ENCODE measurements around the gene CPLX3.

CPLX3 gene

DNA sequence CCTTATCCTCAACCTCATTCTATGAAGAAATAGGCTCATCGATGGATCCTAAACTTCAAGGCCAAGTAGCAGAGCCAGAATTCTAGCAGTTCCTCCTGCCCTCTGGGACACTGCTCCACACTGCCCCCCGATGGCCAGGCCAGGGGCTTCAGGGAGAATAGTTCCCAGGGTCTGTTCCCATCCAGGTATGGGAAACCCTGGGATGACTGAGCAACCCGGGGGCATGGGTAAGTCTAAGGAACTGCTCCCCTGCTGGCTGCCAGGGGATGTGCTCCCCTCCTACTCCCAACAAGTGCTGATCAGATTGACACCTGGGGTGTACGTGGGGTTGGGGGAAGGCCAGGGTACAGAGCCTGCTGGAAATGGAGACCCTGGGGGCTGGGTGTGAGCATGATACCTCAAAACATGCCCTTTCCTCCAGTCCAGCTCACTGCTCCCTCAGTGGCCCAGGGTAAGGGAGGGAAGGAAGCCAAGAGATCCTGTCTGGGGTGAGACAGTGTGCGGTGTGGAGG is 8.9 kb downstream of the CPLX3 start:
- ChIA-PET POLR2A (no interaction called here), CTCF (interaction anchor here (0.7 to 3.7 kb wide), 16 partner anchors 8 to 204 kb away, joined by 3 to 21 read pairs (median 4); partner anchors contain the start of gene CPLX3)
- TF ChIP-seq, protein P1, sequence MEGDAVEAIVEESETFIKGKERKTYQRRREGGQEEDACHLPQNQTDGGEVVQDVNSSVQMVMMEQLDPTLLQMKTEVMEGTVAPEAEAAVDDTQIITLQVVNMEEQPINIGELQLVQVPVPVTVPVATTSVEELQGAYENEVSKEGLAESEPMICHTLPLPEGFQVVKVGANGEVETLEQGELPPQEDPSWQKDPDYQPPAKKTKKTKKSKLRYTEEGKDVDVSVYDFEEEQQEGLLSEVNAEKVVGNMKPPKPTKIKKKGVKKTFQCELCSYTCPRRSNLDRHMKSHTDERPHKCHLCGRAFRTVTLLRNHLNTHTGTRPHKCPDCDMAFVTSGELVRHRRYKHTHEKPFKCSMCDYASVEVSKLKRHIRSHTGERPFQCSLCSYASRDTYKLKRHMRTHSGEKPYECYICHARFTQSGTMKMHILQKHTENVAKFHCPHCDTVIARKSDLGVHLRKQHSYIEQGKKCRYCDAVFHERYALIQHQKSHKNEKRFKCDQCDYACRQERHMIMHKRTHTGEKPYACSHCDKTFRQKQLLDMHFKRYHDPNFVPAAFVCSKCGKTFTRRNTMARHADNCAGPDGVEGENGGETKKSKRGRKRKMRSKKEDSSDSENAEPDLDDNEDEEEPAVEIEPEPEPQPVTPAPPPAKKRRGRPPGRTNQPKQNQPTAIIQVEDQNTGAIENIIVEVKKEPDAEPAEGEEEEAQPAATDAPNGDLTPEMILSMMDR (IDR thresholded peaks at IDR 0.05; ENCODE audit: control extremely low read depth, extremely low read depth, low read depth, missing control alignments) = peak; percentile 76
- DNase-seq (ENCODE audit: extremely low spot score) = peak; percentile 76

- ChIA-PET CTCF (interaction anchor here (1.1 to 3.7 kb wide), 12 partner anchors 10 to 205 kb away, joined by 3 to 21 read pairs (median 5); partner anchors contain the start of genes CPLX3 and RPP25), POLR2A (no interaction called here)
- TF ChIP-seq, protein P1 (IDR thresholded peaks at IDR 0.05; ENCODE audit: control extremely low read depth, extremely low read depth, low read depth, missing control alignments) = no peak
- DNase-seq (ENCODE audit: extremely low spot score) = no peak
Observed at GRCh38 chr15:74836846-74837245, 10.4 kb downstream of the CPLX3 start.

- no peak for DNase-seq (ENCODE audit: extremely low spot score)
- TF ChIP-seq, protein P1 (IDR thresholded peaks at IDR 0.05; ENCODE audit: control extremely low read depth, extremely low read depth, low read depth, missing control alignments) = no peak
- CTCF ChIA-PET = interaction anchor here (0.8 to 3.7 kb wide), 11 partner anchors 11 to 204 kb away, joined by 3 to 21 read pairs (median 5); partner anchors contain the start of gene CPLX3
- POLR2A ChIA-PET = no interaction called here
Observed at GRCh38 chr15:74837482-74838136, 11.2 kb downstream of the CPLX3 start.

DNA sequence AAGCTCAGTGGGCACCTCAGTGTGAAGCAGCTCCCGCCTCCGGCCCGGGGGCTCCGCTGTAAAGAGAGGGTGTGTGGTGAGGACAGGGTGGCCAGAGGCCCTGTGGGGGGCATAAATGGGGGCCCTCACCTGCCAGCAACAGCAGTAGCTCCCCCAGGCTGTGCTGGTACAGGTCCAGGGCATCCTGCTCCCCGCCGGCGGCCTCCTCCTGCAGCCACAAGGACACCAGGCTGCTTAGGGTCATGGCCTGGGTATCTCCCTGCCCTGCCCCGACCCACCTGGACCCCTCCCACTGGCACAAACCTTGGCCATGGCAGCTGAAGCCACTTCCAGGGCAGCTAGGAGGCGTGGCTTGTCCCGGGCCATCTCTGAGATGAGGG is 11.7 kb downstream of the CPLX3 start:
- DNase-seq (ENCODE audit: extremely low spot score) = no peak
- POLR2A ChIA-PET = no interaction called here
- TF ChIP-seq, protein P1 (IDR thresholded peaks at IDR 0.05; ENCODE audit: control extremely low read depth, extremely low read depth, low read depth, missing control alignments) = no peak
- CTCF ChIA-PET = interaction anchor here (0.8 to 3.7 kb wide), 9 partner anchors 16 to 205 kb away, joined by 3 to 21 read pairs (median 4); no protein-coding TSS in a partner anchor

DNA sequence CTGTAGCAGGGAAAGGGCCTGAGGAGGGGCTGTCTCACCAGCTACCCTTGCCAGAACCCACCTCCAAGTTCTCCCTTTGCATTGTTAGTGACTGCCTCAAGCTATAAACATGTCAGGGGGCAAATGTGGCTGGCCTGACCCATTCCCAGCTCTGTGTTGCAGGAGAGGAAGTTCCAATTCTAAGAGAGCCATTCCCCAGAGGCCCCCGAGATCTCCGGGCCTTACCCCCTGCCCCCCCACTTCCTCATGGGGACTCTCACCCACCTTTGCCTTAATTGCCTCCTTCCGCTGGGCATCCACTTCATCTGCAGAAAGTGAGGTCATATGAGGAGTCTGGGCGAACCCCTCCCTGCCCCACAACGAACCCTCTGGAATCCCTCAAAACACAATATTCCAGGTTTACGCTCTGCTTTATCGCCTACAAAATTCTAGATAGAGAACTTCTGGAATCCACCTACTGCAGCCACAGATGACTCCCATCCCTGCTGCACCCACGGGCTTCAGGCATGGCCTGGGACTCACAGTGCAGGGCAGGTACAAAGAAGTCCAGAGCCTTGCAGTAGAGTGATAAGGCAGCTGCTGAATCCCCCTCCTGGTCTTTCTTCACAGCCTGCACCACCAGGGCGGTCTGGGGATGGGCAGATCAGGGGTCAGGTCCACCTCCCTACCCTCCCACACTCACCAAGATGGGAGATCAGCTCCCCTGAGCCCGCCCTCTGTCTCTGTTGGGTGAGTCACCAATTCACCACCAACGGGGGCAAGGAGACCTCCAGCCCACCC is 12.5 kb downstream of the CPLX3 start:
- TF ChIP-seq, protein P1 (IDR thresholded peaks at IDR 0.05; ENCODE audit: control extremely low read depth, extremely low read depth, low read depth, missing control alignments) = no peak
- ChIA-PET CTCF (interaction anchor here (0.6 to 3.7 kb wide), 10 partner anchors 17 to 205 kb away, joined by 3 to 21 read pairs (median 4); no protein-coding TSS in a partner anchor), POLR2A (no interaction called here)
- DNase-seq (ENCODE audit: extremely low spot score) = no peak
